Stimulated activated CD8-positive, alpha-beta memory T cell treated with anti-CD3 and anti-CD28 coated beads, Interleukin-15, amount 100 ng/mL, for 4 hours (primary cell): ENCODE results near the gene LRRC28.

ENCODE experiments used
- DNase-seq, 2 donors: peaks; one replicate each; pipeline ENCODE4 v3.0.0-alpha.2; 2020; ENCODE audit warnings: low read depth in 2 of 2

The LRRC28 gene

DNA sequence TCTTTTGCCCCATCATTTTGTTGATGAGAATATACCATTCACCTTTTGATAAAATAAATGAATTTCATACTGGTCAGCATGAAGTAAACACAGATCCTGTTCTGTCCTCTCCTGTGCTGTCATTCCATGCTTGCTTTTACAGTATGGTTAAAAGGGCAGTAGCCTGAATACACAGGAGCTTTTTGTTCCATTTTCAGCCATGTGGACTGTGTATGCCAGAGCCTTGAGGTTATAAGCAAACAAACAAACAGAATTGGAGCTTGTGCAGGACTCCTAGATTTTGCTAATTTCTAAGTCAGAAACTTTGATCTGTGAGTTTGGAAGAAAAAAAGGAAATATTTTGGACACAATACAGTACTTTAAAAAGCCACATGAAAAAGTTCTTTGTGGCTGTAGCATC lies 91.9 kb downstream of the LRRC28 start:
- DNase-seq: no peak

DNA sequence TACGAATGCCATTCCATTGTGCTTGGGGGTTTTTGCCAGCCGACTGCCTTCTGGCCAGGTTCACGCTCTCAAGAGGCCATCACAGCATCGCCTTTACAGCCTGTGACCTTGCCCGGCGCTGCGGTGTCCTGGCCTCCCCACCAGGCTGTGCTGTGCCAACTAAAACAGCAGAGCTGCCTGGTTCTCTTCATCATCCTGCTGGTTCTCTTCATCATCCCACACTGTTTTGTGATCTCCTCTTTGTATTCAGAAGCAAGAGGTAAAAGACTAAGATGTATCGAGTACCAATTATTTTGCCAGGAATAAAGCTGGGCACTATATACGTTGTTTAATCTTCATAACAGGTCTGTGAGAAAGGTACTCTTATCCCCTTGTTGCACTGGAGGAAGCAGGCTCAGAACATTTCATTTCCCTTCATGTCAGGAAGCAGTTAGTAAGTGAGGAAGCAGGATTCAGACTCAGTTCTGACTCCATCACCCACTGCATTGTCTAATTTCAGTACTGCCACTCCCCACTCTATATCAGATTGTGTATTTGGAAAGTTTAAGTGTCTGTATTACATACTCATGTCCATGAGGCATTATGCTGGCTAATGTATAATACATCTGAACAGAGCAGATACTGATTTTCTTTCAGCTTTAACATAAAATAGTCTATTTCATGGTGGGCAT lies 92.7 kb downstream of the LRRC28 start:
- peak; percentile 7 to 19 for DNase-seq

DNA sequence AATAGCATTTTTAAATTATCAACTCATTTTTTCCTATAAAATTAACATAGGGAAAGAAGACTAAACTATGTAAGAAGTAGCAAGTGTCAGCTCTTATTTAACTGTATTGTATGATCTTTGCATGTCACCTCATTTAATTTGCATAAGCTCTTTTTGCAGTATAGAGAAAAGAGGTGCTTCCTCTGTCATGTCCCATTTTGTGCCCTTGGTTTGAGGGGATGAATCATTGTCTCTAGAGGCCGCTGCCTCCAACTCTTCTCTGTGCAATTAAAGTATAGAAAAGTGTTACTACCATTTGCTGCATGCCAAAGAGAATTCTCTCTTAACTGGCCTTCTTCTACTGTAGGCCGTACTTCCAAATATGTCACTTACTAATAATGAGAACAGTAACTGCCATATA lies 93.4 kb downstream of the LRRC28 start:
- no peak for DNase-seq

DNA sequence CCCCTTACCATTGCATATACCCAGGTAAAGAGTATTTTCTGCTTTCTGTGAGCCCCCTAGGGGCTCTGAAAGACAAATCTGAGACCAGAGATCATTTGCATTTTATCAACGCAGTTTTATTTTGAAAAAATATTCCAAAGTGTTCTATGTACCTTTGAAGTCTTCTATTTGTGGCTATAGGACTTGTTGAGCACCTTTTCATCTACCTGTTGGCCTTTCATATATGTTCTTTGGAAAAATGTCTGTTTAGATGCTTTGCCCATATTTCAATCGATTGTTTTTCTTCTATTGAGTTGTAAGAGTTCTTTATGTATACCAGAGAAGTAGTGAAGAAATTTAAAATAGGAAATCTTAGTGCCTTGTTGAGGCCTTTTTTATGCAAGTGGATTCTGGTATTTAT lies 94.0 kb downstream of the LRRC28 start:
- no peak for DNase-seq

DNA sequence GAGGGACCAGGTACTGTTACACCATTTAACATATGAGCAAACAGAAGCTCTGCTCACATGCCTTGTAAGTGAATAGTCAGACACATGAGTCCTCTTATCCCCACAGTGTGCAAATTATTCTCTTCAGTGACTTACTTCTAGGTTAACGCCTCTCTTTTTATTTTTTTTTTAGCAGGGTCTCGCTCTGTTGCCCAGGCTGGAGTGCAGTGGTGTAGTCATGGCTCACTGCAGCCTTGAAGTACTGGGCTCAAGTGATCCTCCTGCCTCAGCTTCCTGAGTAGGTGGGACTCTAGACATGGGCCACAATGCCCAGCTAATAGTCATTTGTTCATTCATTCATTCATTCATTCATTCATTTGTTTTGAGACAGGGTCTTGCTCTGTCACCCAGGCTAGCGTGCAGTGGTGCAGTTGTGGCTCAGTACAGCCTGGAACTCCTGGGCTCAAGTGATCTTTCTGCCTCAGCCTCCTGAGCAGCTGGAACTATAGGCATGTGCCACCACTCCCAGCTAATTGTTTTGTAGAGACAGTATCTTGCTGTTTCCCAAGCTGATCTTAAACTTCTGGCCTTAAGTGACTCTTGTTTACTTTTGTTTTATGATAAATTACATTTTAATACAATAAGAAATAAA lies 94.7 kb downstream of the LRRC28 start:
- no peak for DNase-seq

DNA sequence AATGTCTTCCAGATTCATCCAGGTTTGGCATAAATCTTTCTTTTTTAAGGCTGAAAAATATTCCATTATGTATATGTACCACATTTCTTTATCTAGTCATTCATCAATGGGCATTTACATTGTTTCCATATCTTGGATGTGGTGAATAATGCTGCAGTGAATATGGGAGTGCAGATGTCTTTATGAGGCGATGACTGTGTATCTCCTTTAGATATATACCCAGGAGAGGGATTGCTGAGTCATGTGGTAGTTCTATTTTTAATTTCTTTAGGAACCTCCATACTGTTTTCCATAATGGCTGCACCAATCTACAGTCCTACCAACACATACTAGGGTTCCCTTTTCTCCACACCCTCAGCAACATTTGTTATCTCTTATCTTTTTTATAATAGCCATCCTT lies 96.3 kb downstream of the LRRC28 start:
- no peak for DNase-seq

DNA sequence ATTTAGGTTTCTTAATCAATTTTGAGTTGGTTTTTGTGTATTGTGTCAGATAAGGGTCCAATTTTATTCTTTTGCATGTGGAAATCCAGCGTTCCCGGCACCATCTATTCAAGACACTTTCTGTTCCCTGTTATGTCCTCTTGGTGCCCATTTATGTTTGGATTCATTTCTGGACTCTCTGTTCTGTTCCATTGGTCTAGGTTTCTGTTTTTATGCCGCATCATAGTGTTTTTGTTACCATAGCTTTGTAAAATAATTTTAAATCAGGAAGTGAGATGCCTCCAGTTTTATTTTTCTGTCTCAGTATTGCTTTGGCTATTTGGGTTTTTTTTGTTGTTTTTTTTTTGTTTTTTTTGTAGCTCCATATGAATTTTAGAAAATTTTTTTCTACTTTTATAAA lies 97.1 kb downstream of the LRRC28 start:
- DNase-seq: no peak

DNA sequence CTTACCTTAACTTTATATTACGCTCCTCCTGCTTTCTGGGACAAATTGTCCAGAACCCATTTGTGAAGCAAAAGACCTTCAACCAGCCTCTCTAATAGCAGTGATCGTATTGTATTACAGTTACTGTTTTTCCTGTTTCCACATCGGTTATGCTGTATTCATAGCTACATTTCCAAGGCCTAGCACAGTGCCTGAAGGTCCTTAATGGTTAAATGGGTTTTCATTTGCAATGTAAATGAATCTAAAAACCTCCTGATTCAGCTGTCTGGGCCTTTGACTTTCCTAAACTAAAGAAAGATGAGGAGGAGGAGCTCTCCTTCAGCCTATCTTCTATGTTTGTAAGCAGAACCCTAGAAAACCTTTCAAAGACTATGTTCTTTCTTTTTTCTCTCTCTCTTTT lies 99.1 kb downstream of the LRRC28 start:
- DNase-seq: no peak

DNA sequence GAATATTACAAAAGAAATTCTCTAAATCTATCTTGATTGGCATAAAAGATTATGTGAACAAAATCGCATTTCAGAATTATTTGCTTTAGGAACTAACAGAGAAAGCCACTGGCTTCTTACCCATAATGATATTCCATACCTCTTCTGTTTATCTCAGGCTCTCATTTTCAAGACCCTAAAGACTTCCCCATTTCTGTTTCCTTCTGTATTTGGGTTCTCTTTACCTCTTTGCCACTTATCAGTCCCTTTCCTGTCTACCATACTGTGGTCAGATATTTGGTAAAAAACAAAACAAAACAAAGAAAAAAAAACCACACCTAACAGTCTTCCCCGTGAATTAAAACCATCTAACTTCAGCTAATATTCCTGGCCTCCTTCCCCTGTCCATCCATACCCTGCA lies 108.5 kb downstream of the LRRC28 start:
- DNase-seq: no peak

DNA sequence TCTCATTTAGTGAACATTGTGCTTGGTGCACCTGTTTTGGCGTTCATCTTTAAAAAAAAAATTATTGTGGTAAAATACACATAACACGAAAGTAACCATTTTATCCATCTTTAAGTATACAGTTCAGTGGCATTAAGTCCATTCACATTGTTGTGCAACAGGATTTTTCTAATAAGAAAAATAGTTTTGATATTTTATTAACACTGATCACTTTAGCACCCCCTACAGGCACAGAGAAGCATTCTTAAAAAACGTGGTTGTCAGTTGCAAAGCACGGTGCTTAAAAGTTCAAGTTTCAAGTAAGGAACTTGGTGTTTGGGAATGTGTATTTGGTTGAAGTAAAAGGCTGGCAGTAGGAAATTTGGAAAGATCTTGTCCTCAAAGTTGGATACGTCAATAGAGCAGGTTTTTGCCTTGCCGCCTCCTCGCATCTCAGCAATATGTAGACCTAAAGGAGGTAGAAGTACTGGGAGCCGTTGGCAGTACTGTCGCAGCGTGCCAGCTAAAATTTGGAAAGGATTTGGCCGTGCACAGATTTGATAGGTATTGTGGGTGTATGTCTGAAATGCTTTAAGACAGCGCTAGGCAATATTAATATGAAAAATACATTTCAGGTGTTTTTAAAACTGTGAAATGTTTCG lies 110.4 kb downstream of the LRRC28 start:
- no peak for DNase-seq

DNA sequence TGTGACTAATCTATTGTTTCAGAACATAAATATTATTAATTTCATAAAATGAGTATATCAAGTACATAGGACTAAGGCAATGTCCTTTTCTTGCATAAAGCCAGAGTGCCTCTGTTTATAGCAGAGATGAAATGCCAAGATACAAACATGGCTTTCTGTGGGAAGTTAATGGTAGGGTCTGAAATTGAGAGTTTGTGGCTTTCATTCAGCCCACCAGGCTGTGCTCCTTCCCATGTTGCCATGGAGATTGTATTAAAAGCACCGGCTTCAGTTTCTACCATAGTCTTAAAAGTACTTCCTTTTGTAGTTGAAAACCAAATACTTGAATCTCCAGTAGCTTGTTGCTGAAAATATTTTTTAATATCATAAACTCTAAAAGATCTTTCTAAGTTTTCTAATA lies 114.0 kb downstream of the LRRC28 start:
- DNase-seq: no peak

DNA sequence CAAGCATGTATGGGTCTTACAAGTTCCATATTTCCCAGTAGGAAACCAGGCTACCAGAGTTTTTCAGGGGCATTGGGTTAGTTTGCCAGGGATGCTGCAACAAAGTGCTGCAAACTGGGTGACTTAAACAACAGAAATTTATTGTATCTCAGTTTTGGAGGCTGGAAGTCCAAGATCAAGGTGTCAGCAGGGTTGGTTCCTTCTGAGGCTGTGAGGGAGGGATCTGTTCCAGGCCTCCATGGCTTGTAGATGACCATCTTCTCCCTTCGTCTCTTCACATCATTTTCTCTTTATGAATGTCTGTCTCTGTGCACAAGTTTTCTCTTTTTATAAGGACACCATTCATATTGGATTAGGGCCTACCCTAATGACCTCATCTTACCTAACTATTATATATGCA lies 114.7 kb downstream of the LRRC28 start:
- DNase-seq: no peak

DNA sequence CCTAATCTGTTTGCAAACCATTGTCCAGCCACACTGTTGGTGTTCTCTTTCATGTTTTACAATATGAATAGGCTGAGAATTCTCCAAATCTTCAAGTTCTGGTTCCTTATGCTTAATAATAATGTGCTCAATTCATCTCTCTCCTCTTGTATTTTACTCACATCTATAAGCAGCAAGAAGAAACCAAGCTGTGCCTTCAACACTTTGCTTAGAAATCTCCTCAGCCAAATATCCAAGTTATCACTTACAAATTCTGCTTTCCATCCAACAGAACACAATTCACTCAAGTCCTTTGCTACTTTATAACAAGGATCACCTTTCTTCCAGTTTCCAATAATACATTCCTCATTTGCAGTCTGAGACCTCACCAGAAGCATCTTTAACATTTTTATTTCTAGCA lies 117.5 kb downstream of the LRRC28 start:
- no peak for DNase-seq

DNA sequence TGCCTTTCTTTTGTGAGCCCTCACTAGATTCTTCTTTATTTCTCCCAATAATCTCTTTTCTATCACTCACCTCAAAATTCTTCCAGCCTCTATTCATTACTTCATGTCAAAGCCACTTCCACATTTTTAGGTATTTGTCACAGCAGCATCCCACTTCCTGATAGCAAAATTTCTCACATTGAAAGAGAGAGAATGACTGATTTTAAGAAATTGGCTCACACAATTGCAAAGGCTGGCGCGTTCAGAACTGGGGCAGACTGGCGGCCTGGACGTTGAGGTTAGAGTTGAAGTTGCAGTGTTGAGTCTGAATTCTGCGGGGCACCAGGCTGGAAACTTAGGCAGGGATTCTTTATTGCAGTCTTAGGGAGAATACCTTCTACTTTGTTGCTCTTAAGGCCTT lies 117.9 kb downstream of the LRRC28 start:
- DNase-seq: no peak

DNA sequence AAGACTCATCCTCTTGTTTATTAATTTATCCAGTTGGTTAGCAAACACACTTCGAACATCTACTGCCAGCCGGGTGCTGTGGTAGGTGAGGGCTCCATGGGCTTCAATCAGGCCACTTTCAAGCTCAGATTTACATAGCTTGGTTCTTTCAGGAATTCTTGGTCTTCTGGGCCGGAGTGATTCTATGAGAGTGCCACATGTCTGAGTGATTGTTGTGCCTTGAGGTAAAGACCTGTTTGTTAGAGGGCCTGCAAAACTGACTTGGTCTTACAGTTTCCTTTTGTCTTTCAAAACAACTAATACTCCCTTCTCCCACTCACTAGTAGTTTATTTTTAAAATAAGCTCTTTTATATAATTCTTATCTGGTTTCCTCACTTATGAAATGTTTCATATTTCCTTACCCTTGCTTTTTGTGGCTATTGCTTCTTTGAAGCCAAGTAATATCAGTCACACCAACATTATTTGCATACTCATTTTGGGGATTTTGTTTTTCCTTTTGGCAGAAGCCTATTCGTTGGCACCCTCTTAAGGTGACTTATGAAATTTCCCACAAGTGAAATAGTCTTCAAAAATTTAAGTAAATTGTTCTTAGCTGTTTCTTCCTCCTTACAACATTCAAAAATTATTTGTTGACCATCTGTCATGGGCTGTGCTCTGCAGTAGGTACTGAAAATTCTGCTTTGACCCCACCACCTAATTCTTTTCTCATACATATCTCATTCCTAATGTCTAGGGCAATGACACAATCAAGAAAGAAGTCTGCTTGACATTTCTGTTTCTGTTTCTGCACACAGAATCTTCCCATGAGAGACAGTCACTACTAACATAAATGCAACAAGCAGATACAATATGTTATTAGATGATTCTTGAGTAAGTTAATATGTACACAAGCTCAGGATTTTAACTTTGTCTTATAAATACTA lies 120.2 kb downstream of the LRRC28 start:
- no peak for DNase-seq

DNA sequence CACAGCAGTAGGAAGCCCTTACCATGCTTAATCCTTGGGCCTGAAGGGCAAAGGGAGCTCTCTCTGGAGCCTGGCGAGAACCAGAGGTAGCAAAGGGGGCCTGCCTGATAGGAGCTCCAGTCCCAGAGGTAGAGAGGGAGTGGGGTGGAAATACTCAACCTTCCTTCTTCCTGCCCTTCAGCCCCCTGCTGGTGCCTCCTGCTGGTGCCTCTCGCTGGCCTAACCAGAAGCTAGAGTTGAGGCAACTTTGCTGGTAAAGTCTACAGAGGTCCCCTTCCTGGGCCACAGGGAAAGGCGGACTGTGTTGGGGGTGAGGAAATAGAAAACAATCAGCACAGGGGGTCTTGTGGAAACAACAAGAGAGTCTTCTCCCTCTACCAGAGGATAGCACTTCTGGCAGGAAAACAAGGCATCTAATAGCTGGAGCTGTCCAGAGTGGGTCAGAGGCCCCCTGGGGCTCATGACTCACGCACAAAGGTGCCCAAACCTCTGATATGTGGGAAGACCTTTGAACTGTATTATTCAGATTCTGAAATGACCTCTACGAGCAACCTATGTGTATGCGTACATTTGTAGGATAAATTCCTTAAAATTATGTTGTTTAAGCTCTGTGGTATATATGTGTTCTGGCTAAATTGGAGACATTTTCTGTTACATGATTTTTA lies 133.9 kb downstream of the LRRC28 start:
- no peak for DNase-seq

DNA sequence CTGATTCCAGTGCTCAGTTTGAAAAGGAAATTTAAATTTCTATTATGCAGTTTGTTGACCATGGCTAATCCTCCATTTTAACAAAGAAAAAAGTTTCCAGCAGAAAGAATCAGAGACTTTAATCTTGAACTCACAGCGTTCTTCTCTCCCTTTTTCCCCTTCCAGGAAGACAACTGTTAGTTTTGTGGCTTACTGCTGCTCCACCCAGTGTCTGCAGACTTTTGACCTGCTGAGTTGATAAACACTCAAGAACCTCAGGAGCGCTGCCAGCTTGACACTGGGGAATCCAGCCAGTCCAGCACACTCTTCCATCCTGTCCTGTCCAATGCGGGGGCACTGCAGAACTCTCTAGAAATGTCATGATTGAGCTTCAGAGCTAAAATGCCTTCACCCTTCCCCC lies 134.6 kb downstream of the LRRC28 start:
- no peak for DNase-seq

DNA sequence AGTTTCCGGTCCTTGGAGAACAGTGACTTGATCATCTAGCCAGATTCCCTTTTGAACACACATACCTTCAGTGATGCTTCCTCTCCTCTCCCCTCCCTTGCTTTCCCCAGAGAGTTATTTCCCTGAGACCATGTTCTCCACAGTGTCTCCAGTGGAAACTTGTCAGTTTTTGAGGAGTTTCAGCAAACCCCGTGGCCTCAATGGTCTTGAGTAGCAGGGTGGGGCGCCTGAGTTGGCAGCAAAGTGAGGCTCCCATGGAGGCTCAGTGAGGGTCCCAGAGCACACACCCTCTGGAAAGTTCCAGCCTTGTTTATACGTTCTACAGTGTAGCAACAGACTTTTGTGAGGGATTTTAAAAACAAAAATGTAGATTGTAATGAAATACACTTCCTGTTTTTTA lies 135.1 kb downstream of the LRRC28 start:
- no peak for DNase-seq

DNA sequence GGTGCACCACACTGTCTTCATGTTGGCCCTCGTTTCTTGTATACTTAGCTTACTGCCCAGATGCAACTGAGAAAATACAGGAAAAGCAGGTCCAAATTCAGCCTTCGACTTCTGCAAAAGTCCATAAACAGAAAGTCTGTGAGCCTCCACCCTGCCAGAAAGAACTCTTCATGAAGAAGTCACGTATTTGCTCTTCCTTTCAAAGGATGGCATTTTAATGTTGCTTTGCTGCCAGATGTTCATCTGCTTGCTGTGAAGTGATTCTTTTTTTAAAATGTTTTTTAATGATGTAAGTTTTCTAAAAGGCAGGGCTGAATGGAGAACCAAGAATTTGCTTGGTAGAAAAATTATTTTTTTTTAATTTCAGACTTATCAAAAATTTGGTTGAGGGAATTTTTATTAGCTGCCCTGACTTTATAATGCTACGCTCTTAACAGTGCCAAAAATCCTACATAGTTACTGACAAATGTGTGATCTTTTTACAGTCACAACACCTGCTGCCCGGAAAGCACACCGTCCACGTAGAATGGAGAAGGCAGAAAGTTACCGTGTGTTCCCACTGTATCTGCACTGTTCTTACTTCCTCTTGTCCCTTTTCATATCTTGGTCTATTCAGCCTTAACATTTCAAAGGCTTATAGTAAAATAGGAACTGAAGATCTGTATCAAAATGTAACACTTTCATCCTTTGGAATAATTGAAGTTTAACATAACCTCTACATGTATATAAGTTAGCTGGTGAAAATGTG lies 136.3 kb downstream of the LRRC28 start:
- no peak for DNase-seq

DNA sequence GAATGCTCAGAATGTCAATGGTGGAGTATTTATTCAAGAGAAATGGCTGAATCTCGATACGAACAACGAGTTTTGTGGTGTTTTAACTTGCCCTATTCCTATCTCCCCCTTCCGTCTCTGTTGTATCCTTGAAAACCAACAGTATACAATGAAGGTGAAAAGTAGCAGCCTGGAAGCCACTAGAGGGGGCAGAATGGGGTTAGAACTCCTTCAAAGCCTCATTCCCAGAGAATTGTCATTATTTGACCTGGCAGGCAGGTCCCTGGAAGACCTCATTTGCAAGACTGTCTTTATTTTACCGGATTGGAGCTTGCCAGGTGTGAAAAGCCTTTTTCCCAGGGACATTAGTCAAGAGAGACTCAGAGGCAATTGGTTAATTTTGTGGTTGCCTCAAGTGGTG lies 139.4 kb downstream of the LRRC28 start:
- no peak for DNase-seq

DNA sequence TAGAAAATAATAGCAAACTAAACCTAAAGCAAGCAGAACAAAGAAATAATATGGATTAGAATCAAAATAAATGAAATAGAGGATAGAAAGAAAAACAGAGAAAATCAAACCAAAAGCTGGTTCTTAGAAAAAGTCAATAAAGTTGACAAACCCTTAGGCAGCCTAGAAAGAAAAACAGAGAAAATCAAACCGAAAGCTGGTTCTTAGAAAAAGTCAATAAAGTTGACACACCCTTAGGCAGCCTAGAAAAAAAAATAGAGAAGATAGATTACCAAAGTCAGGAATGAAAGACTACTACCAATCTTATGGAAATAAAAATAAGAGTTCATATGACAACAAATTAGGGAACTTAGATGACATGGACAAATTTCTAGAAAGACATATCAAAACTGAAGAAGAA lies 142.4 kb downstream of the LRRC28 start:
- DNase-seq: no peak
